Measurements from ENCODE around the gene UNC45A.
A peak's percentile ranks its signal among the peaks of the same experiment; 100 is the strongest.

UNC45A gene

DNA sequence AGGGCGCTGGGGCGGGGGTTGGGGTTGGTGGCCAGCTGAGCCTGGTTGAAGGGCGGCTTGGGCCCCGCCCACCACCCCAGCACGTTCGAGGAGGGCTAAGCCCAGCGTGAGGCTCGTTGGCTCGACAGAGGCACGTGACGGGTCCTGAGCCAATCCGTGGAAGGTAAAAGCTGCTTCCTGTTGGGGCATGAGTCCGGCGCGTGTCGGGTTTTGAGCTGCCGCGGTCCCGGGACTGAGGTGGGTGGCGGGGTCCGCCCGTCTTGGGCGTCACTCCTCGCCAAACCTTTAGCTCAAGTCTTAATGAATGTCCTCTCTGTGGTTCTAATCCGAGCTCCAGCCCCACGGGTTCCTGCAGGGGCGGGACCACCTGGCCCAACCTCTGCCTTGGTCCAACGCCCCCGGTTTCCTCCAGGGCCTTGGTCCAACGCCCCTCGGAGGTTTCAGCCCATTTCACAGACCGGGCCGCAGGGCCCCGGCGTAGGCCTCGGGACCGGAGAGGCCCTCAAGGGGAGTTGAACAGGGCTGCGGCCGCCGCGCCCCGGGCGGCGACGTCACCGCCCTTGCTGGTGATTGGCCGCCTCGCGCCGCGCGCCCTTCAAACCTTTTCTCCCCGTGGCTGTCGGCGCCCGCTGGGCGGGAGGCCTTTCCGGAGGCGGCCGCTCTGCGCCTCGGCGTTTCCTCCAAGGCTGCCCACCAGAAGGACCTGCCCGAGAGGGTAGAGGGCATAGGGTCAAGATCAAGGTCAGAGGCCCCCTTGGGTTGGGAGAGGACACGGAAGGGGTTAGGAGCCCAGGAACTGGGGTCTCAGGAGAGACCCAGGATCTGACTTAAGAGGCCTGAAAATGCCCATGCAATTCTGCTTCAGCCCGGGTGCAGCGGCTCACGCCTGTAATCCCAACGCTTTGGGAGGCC lies 19.9 kb downstream of the UNC45A start, which contains the start of gene RCCD1:
RCCD1 (plus strand) TSS at position 173 of the 912 bp plus-strand sequence. CDS start 1,851 bp downstream, outside the sequence.
- Histone ChIP-seq H3K4me1 (ENCODE audit: insufficient read depth, low read length) (peaks cover 4% of the 10 kb centered on the region; the same call in 1 of the 2 replicates), H3K36me3 (ENCODE audit: insufficient read depth, low read length) (peaks cover 12% of the 10 kb centered on the region; the same call in 1 of the 2 replicates), H3K9me3 (ENCODE audit: control insufficient read depth, insufficient read depth, low read length) (no peaks in the 10 kb centered on the region)

DNA sequence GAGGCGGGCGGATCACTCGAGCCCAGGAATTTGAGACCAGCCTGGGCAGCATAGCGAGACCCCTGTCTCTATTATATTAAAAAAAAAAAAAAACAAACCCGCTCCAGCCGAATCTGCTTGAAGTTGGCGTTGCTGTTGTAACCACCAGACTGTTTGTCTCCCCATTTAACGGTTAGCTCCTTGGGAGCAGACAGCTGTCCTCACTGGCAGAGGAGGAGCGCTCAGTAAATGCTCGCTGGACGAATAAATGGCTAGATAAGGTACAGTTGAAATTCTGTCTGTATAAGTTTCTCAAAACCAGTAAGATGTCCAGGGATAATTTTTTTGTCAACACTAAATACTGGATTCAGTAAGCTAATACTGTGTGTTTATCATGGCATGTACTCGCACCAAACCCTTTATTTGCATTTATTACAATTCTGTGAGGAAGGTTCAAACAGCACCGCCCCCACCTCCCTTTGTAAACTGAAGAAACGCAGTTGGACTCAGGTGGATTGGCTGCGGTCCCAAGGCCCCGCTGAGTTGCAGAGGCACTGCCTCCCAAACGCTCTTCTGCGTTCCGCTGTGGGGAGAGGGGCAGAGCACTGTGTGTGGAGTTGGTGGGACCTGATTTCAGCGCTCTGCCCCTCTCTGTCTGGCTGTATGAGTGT lies 20.7 kb downstream of the UNC45A start:
- Histone ChIP-seq H3K4me1 (ENCODE audit: insufficient read depth, low read length) (peaks cover 4% of the 10 kb centered on the region; the same call in 1 of the 2 replicates), H3K9ac (ENCODE audit: low read depth, low read length) (peak overlapping the region; percentile 68), H3K9me3 (ENCODE audit: control insufficient read depth, insufficient read depth, low read length) (no peaks in the 10 kb centered on the region), H3K36me3 (ENCODE audit: insufficient read depth, low read length) (peaks cover 8% of the 10 kb centered on the region)

More for the DNA sequence above, 19.9 kb downstream of the UNC45A start, which contains the start of gene RCCD1:
- peak within 1 kb of the TSS; percentile 68 for H3K9ac ChIP-seq (ENCODE audit: low read depth, low read length)

DNA sequence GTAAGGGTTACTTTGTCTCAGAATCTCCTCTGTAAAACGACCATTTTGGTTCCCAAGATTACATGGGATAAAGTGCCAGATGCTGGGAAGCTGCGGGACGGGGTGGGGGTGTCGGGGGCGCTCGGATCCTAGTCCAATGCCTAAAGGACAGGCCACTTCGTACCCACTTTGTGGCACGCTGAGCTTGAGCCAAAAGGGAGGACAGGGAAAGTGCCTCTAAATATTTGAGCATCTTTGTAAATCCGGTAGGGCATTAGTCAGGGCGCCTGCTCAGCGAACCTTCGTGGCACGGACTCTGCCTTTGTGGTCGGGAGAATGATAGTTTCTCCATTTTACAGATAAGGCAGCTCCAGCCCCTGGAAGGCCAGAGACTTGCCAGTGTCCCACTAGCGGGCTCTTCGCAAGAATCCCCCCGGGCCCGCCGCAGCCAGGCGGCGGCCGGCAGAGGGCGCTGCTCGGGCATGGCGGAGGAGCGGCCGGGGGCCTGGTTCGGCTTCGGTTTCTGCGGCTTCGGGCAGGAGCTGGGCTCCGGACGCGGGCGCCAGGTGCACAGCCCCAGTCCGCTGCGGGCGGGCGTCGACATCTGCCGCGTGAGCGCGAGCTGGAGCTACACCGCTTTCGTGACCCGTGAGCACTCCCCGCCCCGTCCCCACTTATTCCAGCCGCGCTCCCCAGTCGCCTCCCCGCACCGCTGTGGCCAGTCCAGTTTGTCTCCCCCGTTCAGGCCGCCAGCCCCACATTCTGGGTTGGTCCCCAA lies 21.4 kb downstream of the UNC45A start:
- H3K36me3 ChIP-seq (ENCODE audit: insufficient read depth, low read length) = peaks cover 9% of the 10 kb centered on the region
- H3K4me1 ChIP-seq (ENCODE audit: insufficient read depth, low read length) = peaks cover 4% of the 10 kb centered on the region; the same call in 1 of the 2 replicates
- H3K9ac ChIP-seq (ENCODE audit: low read depth, low read length) = peak overlapping the region; percentile 68
- no peaks in the 10 kb centered on the region for H3K9me3 ChIP-seq (ENCODE audit: control insufficient read depth, insufficient read depth, low read length)

DNA sequence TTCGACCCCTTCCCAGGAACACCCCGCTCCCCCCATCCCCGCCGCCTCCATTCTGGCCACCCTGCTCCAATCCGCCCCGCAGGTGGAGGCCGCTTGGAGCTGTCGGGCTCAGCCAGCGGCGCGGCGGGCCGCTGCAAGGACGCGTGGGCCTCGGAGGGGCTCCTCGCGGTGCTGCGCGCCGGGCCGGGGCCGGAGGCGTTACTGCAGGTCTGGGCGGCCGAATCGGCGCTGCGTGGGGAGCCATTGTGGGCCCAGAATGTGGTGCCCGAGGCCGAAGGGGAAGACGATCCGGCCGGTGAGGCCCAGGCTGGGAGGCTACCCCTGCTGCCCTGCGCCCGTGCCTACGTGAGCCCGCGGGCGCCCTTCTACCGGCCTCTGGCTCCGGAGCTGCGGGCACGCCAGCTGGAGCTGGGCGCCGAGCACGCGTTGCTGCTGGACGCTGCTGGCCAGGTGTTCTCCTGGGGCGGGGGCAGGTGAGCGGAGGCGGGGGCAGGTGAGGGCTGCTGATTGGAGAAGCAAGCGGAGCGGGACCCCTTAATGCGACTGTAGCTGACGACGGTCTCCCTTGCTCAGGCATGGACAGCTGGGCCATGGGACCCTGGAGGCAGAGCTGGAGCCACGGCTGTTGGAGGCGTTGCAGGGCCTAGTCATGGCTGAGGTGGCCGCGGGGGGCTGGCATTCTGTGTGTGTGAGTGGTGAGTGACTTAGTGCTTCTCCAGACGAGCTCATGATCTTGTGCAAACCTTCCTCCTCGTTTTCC lies 22.1 kb downstream of the UNC45A start:
- Histone ChIP-seq H3K9me3 (ENCODE audit: control insufficient read depth, insufficient read depth, low read length) (no peaks in the 10 kb centered on the region), H3K9ac (ENCODE audit: low read depth, low read length) (peak overlapping the region; percentile 68), H3K4me1 (ENCODE audit: insufficient read depth, low read length) (peaks cover 4% of the 10 kb centered on the region; the same call in 1 of the 2 replicates), H3K36me3 (ENCODE audit: insufficient read depth, low read length) (peaks cover 11% of the 10 kb centered on the region)

DNA sequence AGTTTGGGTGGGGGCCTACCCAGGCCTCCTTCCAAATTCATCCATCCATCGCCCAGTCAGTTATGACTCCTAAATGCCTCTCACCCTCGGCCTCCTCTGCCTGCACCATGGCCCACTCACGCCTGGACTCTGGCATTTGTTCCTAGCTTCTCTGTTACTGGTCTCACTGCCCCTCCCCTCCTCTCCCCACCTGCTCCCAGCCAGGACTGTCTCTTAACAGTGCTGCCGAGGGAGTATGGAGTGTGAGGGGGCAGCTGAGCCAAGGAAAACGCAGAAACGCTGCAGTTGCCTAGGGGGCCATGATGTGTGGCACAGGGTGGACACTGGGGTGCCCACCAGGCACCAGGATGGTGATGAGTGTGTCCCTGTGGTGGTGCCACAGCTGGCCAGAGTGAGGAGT lies 22.7 kb downstream of the UNC45A start:
- Histone ChIP-seq H3K4me1 (ENCODE audit: insufficient read depth, low read length) (peaks cover 4% of the 10 kb centered on the region; the same call in 1 of the 2 replicates), H3K9ac (ENCODE audit: low read depth, low read length) (no peak overlapping the region), H3K9me3 (ENCODE audit: control insufficient read depth, insufficient read depth, low read length) (no peaks in the 10 kb centered on the region), H3K36me3 (ENCODE audit: insufficient read depth, low read length) (peaks cover 14% of the 10 kb centered on the region)

DNA sequence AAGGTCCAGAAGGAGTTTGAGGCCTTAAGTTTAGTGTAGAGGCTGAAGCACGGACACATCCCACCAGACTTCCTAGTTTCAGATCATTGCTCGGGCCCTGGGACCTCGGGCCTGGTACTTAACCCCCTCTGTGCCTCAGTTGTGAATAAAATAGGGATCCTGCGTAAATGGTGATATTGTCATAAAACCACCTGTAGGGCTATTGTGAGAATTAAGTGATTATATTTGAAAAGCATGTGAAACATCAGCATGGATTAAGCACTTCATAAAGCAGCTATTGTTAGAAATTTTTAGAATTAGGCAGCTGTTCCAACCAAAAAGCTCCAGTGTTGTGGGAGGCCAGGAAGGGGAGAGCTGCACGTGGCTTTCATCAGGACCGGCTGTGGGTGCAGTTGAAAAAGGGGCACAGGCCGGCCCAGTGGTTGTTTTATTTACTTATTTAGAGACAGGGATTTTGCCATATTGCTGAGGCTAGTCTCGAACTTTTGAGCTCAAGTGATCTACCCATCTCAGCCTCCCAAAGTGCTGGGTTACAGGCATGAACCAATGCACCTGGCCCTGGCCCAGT lies 24.0 kb downstream of the UNC45A start:
- no peaks in the 10 kb centered on the region for H3K9me3 ChIP-seq (ENCODE audit: control insufficient read depth, insufficient read depth, low read length)
- no peak overlapping the region for H3K9ac ChIP-seq (ENCODE audit: low read depth, low read length)
- peaks cover 4% of the 10 kb centered on the region; the same call in 1 of the 2 replicates for H3K4me1 ChIP-seq (ENCODE audit: insufficient read depth, low read length)
- peaks cover 16% of the 10 kb centered on the region for H3K36me3 ChIP-seq (ENCODE audit: insufficient read depth, low read length)

DNA sequence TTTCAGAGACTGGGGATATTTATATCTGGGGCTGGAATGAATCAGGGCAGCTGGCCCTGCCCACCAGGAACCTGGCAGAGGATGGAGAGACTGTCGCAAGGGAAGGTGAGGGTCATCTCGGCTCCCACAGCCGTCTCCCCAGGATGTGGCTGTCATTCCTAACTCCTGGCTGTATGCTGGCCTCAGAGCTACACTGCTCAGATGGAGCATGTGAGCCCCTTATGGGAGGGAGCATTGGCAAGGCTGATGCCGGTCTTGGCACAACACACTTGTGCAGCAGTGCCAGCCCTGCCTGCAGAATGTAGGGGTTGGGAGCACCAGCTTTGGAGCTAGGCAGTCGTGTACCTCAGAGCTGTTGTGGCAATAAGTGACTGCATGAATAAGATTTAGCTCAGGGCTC lies 24.8 kb downstream of the UNC45A start:
- H3K36me3 ChIP-seq (ENCODE audit: insufficient read depth, low read length) = peaks cover 17% of the 10 kb centered on the region
- no peak overlapping the region for H3K9ac ChIP-seq (ENCODE audit: low read depth, low read length)

DNA sequence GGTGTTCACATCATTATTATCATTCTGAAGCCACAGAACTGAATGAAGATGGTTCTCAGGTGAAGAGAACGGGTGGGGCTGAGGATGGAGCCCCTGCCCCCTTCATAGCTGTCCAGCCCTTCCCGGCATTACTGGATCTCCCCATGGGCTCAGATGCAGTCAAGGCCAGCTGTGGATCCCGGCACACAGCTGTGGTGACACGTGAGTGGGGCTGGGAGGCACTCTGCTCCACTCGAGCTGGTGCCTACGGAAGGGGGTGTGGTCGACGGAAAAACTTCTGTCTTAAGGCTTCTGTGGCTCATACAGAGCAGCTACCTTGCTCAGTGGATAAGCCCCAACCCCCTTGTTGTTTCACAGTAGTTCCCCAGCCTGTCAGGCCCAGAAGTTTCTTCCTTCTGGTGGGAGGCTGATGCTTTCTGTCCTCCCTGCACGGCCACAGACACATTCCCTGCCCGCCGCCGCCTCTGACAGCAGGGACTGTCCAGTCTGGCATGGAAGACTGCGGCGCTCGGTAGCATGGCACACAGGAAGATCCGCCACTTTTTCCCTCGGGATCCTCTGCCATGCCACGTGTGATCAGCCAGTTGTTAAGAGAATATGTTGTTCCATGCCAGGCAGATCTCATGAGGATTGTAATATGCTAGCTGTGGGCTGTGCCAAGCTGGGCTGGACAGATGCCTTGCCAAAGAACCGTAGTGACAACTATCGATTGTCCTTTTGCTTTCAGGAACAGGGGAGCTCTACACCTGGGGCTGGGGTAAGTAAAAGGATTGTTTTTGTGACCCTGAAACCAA lies 25.4 kb downstream of the UNC45A start:
- Histone ChIP-seq H3K4me1 (ENCODE audit: insufficient read depth, low read length) (peaks cover 4% of the 10 kb centered on the region; the same call in 1 of the 2 replicates), H3K9me3 (ENCODE audit: control insufficient read depth, insufficient read depth, low read length) (no peaks in the 10 kb centered on the region), H3K36me3 (ENCODE audit: insufficient read depth, low read length) (peaks cover 17% of the 10 kb centered on the region), H3K9ac (ENCODE audit: low read depth, low read length) (no peak overlapping the region)

More for the DNA sequence above, 24.8 kb downstream of the UNC45A start:
- peaks cover 4% of the 10 kb centered on the region; the same call in 1 of the 2 replicates for H3K4me1 ChIP-seq (ENCODE audit: insufficient read depth, low read length)
- no peaks in the 10 kb centered on the region for H3K9me3 ChIP-seq (ENCODE audit: control insufficient read depth, insufficient read depth, low read length)

DNA sequence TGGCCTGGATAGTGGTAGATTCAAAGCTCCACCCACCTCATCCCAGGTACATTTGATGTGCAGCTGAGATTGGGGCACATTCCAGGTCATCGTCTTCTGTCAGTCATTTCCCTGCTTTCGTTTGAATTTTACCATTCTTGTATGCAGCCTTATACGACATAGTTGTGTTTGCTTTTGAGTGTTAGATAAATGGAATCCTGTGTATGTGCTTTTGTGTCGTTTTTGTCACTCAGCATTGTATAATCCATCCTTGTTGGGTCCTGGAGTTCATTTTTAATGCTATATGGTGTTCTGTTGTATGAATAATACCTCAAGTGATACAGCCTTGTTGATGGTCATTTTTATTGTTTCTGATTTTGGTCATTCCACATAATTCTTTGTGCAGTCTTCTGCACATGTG lies 26.9 kb downstream of the UNC45A start:
- no peaks in the 10 kb centered on the region for H3K9me3 ChIP-seq (ENCODE audit: control insufficient read depth, insufficient read depth, low read length)
- no peaks in the 10 kb centered on the region; the same call in 1 of the 2 replicates for H3K4me1 ChIP-seq (ENCODE audit: insufficient read depth, low read length)
- H3K36me3 ChIP-seq (ENCODE audit: insufficient read depth, low read length) = peaks cover 18% of the 10 kb centered on the region
- no peak overlapping the region for H3K9ac ChIP-seq (ENCODE audit: low read depth, low read length)

DNA sequence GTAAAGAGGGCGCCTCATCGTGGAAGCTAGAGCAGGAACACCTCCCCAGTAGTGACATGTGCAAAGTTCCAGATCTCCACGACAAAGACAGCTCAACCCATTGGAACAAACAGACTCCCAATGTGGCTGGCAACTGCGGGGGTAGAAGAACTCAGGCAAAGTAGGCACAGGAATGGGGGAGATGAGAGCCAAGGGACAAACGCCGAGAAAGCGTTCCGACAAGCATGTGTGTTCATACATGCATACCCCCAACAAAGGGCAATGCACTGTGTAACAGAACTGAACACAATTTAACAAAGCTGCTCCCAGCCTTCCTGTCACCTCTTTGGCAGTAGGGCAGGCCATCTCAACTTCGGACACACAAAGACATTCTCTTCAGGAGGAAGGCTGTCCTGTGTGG lies 31.2 kb downstream of the UNC45A start:
- Histone ChIP-seq H3K9me3 (ENCODE audit: control insufficient read depth, insufficient read depth, low read length) (no peaks in the 10 kb centered on the region), H3K36me3 (ENCODE audit: insufficient read depth, low read length) (peaks cover 41% of the 10 kb centered on the region), H3K4me1 (ENCODE audit: insufficient read depth, low read length) (no peaks in the 10 kb centered on the region), H3K9ac (ENCODE audit: low read depth, low read length) (no peak overlapping the region)

DNA sequence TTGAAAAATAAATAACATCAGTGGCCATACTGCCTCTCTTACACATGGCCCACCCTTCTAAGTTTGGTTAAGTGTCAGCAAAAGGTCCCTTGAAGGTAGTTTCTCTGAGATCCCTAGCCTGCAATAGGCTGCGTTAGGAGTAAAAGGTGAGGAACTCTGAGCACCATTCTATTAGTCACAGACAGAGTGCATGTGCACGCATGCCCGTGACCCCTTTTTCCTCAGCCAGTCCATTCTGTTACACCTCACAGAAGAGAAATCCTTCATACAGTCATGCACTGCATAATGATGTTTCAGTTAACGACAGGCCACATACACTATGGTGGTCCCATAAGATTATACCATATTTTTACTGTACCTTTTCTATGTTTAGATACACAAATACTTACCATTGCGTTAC lies 32.1 kb downstream of the UNC45A start:
- H3K36me3 ChIP-seq (ENCODE audit: insufficient read depth, low read length) = peaks cover 35% of the 10 kb centered on the region
- no peaks in the 10 kb centered on the region for H3K4me1 ChIP-seq (ENCODE audit: insufficient read depth, low read length)
- no peak overlapping the region for H3K9ac ChIP-seq (ENCODE audit: low read depth, low read length)
- no peaks in the 10 kb centered on the region for H3K9me3 ChIP-seq (ENCODE audit: control insufficient read depth, insufficient read depth, low read length)

DNA sequence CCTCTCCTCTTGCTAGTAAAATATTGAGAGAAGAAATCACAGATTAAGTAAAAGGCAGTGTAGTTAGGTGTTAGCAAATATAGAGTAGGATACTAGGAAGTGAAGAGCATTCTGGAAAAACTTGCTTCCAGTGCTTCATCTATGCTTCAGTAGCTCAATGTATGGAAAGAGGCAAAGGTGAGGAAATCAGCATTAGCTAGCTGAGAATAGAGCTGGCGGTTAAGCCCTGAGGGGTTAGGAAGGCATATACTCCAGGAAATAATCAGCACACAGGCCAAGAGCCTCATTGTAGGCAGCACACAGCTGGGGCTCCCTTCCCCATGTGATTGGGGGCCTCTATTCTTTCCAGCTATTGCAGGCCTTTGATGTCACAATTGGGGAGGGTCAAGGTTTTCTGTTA lies 33.3 kb downstream of the UNC45A start:
- Histone ChIP-seq H3K36me3 (ENCODE audit: insufficient read depth, low read length) (peaks cover 37% of the 10 kb centered on the region), H3K4me1 (ENCODE audit: insufficient read depth, low read length) (no peaks in the 10 kb centered on the region), H3K9ac (ENCODE audit: low read depth, low read length) (no peak overlapping the region), H3K9me3 (ENCODE audit: control insufficient read depth, insufficient read depth, low read length) (no peaks in the 10 kb centered on the region)

DNA sequence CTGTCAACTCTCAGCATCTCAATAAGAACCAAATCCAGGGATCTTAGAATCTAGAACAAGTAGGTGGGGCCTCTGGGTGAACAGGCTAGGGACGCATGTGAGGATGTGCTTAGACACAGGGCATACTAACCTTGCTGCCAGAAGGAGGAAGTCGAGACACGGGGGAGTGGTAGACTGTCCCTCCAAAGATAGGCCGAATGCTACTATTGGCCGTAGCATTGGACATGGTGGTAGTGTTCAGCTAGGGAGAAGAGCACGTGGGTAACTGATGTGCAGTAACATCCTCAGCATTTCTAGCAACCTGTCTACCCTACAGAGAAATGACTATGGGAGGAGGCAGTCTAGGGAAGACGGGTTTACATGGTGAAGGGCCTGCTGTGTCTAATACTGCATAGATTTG lies 35.2 kb downstream of the UNC45A start:
- H3K36me3 ChIP-seq (ENCODE audit: insufficient read depth, low read length) = peaks cover 37% of the 10 kb centered on the region
- no peaks in the 10 kb centered on the region for H3K4me1 ChIP-seq (ENCODE audit: insufficient read depth, low read length)

More for the DNA sequence above, 35.2 kb downstream of the UNC45A start:
- Histone ChIP-seq H3K9me3 (ENCODE audit: control insufficient read depth, insufficient read depth, low read length) (no peaks in the 10 kb centered on the region), H3K9ac (ENCODE audit: low read depth, low read length) (no peak overlapping the region)
